OCI-LY7 (cell line): Measurements from ENCODE around the gene SRCIN1. TPM values are rescaled to one million over a fixed set of nuclear protein-coding genes. Genes with fewer than 3 reads are reported as not detected.

Source experiments
- BruUV-seq: library from RNA; stranded (reverse); fragments of 400-500 nt; replicated peaks from 2 replicates; lab custom pipeline; 2021; lab: Mats Ljungman, UMichigan
- CTCF ChIA-PET: fragments of 300-600 bp; sonication (Branson Sonifier 250); formaldehyde crosslinking; loops from one replicate; lab custom pipeline; 2022; ENCODE audit warnings: antibody characterized with exemption; ENCODE audit not compliant: unreplicated experiment; lab: Charles Lee
- POLR2A ChIA-PET: fragments of 300-600 bp; sonication (Branson Sonifier 250); formaldehyde crosslinking; loops from one replicate; lab custom pipeline; 2022; ENCODE audit warnings: antibody characterized with exemption; lab: Charles Lee
- DNase-seq: peaks from one replicate; pipeline ENCODE4 v3.0.0-alpha.2; 2015; ENCODE audit warnings: low spot score
- H2AFZ ChIP-seq: fragments of 200-600 bp; sonication (generic), shearing (Covaris generic); 2 replicates; pipeline ENCODE4 v1.6.1; 2014; ENCODE audit warnings: mild to moderate bottlenecking, antibody characterized with exemption, low read length, moderate library complexity
- H3K27ac ChIP-seq: fragments of 200-600 bp; sonication (generic); 2 replicates; pipeline ENCODE4 v1.5.1; 2014; ENCODE audit warnings: mixed run types, low read depth, mild to moderate bottlenecking, moderate library complexity, low read length, inconsistent platforms; ENCODE audit not compliant: poor library complexity, severe bottlenecking
- H3K36me3 ChIP-seq: fragments of 200-600 bp; sonication (generic); 2 replicates; pipeline ENCODE4 v1.6.1; 2014; ENCODE audit warnings: mild to moderate bottlenecking, antibody characterized with exemption, low read length, moderate library complexity, mixed read lengths; ENCODE audit not compliant: insufficient read depth
- H3K4me1 ChIP-seq: fragments of 200-600 bp; sonication (generic); 2 replicates; pipeline ENCODE4 v1.5.1; 2014; ENCODE audit warnings: mild to moderate bottlenecking, low read length; ENCODE audit not compliant: insufficient read depth, poor library complexity, severe bottlenecking
- H3K4me2 ChIP-seq: fragments of 200-600 bp; sonication (generic); 2 replicates; pipeline ENCODE4 v1.6.1; 2014; ENCODE audit warnings: mild to moderate bottlenecking, low read length
- H3K4me3 ChIP-seq: fragments of 200-600 bp; sonication (generic); 2 replicates; pipeline ENCODE4 v1.5.1; 2014; ENCODE audit warnings: mild to moderate bottlenecking, low read depth, low read length; ENCODE audit not compliant: poor library complexity, severe bottlenecking
- H3K79me2 ChIP-seq: fragments of 200-600 bp; sonication (generic); 2 replicates; pipeline ENCODE4 v1.6.1; 2016; ENCODE audit warnings: low read depth, mild to moderate bottlenecking, low read length, moderate library complexity, mixed read lengths; ENCODE audit not compliant: insufficient read depth
- H3K9me2 ChIP-seq: fragments of 200-600 bp; sonication (generic); 2 replicates; pipeline ENCODE4 v1.6.1; 2016; ENCODE audit warnings: mild to moderate bottlenecking, low read length, mixed read lengths; ENCODE audit not compliant: insufficient read depth
- H3K9me3 ChIP-seq: fragments of 200-600 bp; sonication (generic); 2 replicates; pipeline ENCODE4 v1.6.1; 2014; ENCODE audit warnings: mild to moderate bottlenecking, mixed run types, low read length, mixed read lengths
- H4K20me1 ChIP-seq: fragments of 200-600 bp; sonication (generic); 2 replicates; pipeline ENCODE4 v1.6.1; 2014; ENCODE audit warnings: mild to moderate bottlenecking, antibody characterized with exemption, low read length, moderate library complexity, mixed read lengths; ENCODE audit not compliant: insufficient read depth
- EZH2phosphoT487 ChIP-seq: fragments of 200-600 bp; sonication (generic); IDR thresholded peaks from 2 replicates; pipeline ENCODE4 v1.6.1; 2018; ENCODE audit warnings: low read depth, borderline replicate concordance, mild to moderate bottlenecking, mixed run types, antibody characterized with exemption, low read length, moderate library complexity, mixed read lengths
- intact Hi-C: fragments of 100-400 bp; cut with micrococcal nuclease; formaldehyde crosslinking; loops from one replicate; pipeline ENCODE4 v1.10.0; 2022; ENCODE audit not compliant: unreplicated experiment
- total RNA-seq, 2 experiments: library from RNA; depleted of rRNA in 1 of 2; stranded (reverse); fragments of >200 nt in 1 of 2; shearing (Covaris generic) in 1 of 2; gene quantifications; 2 replicates each; pipeline ENCODE4 v1.2.3, GENCODE V29; 2014 to 2022
- TF ChIP-seq, protein P1 (sequence below): fragments of 200-600 bp; sonication (generic); conservative IDR thresholded peaks from 2 replicates; pipeline ENCODE4 v1.5.1; 2014; ENCODE audit warnings: mild to moderate bottlenecking, antibody characterized with exemption, low read length, moderate library complexity, mixed read lengths

The SRCIN1 gene
- total RNA-seq, 2 experiments from 2014 or later, result 1.5 to 4.6 TPM

DNA sequence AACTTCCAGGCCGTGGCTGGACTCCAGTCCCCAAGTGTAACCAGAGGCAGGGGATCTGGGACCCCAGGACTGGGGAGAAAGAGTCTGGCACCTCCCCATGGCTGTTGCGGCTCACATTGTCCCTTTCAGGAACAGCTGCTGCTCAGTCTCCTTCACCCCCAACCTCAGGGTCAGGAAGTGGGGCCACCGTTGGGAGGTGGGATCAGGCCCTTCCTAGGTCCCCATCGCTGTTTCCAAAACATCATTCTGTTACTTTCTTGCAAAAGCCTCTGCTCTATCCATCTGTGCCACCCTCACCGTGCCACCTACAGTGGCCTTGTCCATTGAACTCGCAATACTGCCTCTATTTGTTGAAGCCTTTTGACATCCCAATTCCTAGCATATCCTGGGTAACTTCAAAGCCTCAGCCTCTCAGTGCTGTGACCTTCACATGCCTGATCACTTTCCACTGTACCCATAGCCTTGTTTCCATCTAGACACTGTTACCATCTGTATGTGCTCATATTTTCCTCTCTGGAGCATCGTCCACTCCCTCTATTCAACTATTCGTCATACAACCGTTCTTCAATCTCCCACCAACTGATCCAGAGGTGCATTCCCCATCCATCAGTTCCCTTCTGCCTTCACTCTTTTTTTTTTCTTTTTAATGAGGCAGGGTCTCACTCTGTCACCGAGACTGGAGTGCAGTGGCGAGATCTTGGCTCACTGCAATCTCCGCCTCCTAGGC, 15.0 kb upstream of the SRCIN1 start:
- Histone ChIP-seq H3K9me2 (no peaks in the 10 kb centered on the region), H2AFZ (no peak overlapping the region), H4K20me1 (no peaks in the 10 kb centered on the region), H3K79me2 (no peaks in the 10 kb centered on the region), H3K36me3 (no peaks in the 10 kb centered on the region), H3K4me2 (no peak overlapping the region), H3K9me3 (peaks cover 4% of the 10 kb centered on the region; the same call in 1 of the 2 replicates), H3K4me3 (no peak overlapping the region), H3K4me1 (peaks cover 12% of the 10 kb centered on the region), H3K27ac (no peak overlapping the region)
- ChIA-PET CTCF (no interaction called here), POLR2A (no interaction called here)
- intact Hi-C loops, result no loop called here
- DNase-seq, result no peak
- BruUV-seq, result no TSS peak
- TF ChIP-seq, protein P1, sequence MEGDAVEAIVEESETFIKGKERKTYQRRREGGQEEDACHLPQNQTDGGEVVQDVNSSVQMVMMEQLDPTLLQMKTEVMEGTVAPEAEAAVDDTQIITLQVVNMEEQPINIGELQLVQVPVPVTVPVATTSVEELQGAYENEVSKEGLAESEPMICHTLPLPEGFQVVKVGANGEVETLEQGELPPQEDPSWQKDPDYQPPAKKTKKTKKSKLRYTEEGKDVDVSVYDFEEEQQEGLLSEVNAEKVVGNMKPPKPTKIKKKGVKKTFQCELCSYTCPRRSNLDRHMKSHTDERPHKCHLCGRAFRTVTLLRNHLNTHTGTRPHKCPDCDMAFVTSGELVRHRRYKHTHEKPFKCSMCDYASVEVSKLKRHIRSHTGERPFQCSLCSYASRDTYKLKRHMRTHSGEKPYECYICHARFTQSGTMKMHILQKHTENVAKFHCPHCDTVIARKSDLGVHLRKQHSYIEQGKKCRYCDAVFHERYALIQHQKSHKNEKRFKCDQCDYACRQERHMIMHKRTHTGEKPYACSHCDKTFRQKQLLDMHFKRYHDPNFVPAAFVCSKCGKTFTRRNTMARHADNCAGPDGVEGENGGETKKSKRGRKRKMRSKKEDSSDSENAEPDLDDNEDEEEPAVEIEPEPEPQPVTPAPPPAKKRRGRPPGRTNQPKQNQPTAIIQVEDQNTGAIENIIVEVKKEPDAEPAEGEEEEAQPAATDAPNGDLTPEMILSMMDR, result no peak
- no peak for TF ChIP-seq EZH2phosphoT487

DNA sequence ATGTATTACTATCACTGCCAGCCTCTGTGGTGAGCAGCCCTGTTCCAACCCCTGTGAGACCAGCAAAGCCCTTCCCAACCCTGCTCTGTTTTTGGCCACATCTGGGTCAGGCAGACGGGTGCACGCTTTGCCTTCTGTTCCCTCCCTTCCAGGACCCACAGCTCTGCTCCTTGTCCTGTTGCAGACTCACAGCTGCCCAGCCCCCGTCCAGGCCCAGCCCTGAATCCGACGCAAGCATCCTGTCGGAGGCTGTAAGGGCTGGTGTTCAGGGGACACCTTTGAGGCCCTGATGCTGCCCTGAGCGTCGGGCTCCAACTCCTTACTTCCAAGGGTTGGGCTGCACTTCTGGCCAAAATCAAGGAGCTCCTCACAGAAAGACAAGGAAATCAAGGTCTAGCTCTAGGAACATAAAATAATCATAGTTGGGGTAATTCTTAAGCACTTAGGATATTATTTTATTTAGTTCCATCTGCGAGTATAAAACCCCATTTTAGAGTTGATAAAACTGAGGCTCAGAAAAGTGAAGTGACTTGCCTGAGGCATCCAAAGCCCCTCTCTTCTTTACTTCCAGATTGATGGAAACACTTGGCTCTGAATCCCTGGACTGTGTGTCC, 14.3 kb upstream of the SRCIN1 start:
- peaks cover 4% of the 10 kb centered on the region; the same call in 1 of the 2 replicates for H3K9me3 ChIP-seq
- ChIA-PET CTCF (no interaction called here), POLR2A (no interaction called here)
- H2AFZ ChIP-seq, result no peak overlapping the region
- no peaks in the 10 kb centered on the region for H3K79me2 ChIP-seq
- TF ChIP-seq, protein P1, result no peak
- no peak for TF ChIP-seq EZH2phosphoT487
- H3K4me2 ChIP-seq, result no peak overlapping the region
- no peak overlapping the region for H3K4me3 ChIP-seq
- DNase-seq, result no peak
- no peaks in the 10 kb centered on the region for H3K9me2 ChIP-seq
- BruUV-seq, result no TSS peak
- intact Hi-C loops, result no loop called here
- peaks cover 7% of the 10 kb centered on the region for H3K4me1 ChIP-seq
- H3K27ac ChIP-seq, result no peak overlapping the region
- no peaks in the 10 kb centered on the region for H3K36me3 ChIP-seq
- H4K20me1 ChIP-seq, result no peaks in the 10 kb centered on the region

DNA sequence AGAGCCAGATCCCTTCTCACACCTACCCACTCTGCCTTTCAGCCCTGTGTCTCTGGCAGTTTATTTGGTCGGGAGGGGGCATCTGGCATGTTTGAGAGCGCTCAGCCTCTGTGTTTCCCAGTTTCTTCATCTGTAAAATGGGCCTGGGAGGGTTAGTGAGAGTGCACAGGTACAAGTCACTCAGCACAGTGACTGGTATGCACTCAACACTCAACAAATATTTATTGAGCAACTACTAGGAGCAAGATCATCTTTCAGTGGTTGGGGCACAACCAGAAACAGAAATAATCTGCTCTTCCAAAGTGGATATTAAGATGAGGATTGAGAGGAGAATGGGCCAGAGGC, 13.7 kb upstream of the SRCIN1 start:
- no peak overlapping the region for H3K27ac ChIP-seq
- H4K20me1 ChIP-seq, result no peaks in the 10 kb centered on the region
- no peak overlapping the region for H3K4me2 ChIP-seq
- intact Hi-C loops, result no loop called here
- ChIA-PET CTCF (no interaction called here), POLR2A (no interaction called here)
- DNase-seq, result no peak
- peaks cover 1% of the 10 kb centered on the region for H3K4me1 ChIP-seq
- H3K9me3 ChIP-seq, result 0 out of 2 replicates have a peak, but pooled peaks cover under 1% of the 10 kb centered on the region
- BruUV-seq, result no TSS peak
- H3K79me2 ChIP-seq, result no peaks in the 10 kb centered on the region
- no peaks in the 10 kb centered on the region for H3K9me2 ChIP-seq
- no peaks in the 10 kb centered on the region for H3K36me3 ChIP-seq
- no peak overlapping the region for H2AFZ ChIP-seq
- TF ChIP-seq EZH2phosphoT487, result no peak
- TF ChIP-seq, protein P1, result no peak
- no peak overlapping the region for H3K4me3 ChIP-seq
